IMR-90 (cell line): ENCODE results near the gene EIF5A. TPM values are rescaled to one million over a fixed set of nuclear protein-coding genes. Genes with fewer than 3 reads are reported as not detected.

Experiments
- ATAC-seq: fragments of 200-7000 bp; cut with Tn5 transposase; 2 replicates; pipeline ENCODE4 v1.9.1; 2020; ENCODE audit warnings: low read depth, mild to moderate bottlenecking, moderate library complexity
- BruUV-seq: library from RNA; stranded (reverse); fragments of 400-500 nt; replicated peaks from 2 replicates; lab custom pipeline; 2021; lab: Mats Ljungman, UMichigan
- CTCF ChIA-PET: fragments of 300-600 bp; formaldehyde crosslinking; extraction: SDS; loops from one replicate; lab custom pipeline; 2021; ENCODE audit warnings: antibody characterized with exemption; lab: Yijun Ruan, JAX
- POLR2A ChIA-PET: fragments of 300-600 bp; sonication (Branson Sonifier 250); formaldehyde crosslinking; loops from one replicate; lab custom pipeline; 2022; ENCODE audit warnings: antibody characterized with exemption; ENCODE audit not compliant: unreplicated experiment; lab: Charles Lee
- DNase-seq: peaks from one replicate; pipeline ENCODE4 v3.0.0; 2013
- H2AFZ ChIP-seq: replicated peaks from 2 replicates; pipeline ENCODE3; 2013; ENCODE audit warnings: low read length, mild to moderate bottlenecking; ENCODE audit not compliant: poor library complexity
- H2AK5ac ChIP-seq: 2 replicates; pipeline ENCODE4 v1.6.1; 2013; ENCODE audit warnings: low read depth, low read length, inconsistent platforms
- H2AK9ac ChIP-seq: replicated peaks from 2 replicates; pipeline ENCODE3; 2013; ENCODE audit warnings: mild to moderate bottlenecking, low read depth, low read length, moderate library complexity; ENCODE audit not compliant: poor library complexity
- H2BK120ac ChIP-seq: 2 replicates; pipeline ENCODE4 v1.6.1; 2013; ENCODE audit warnings: low read depth, low read length, inconsistent platforms
- H2BK15ac ChIP-seq: 3 replicates; pipeline ENCODE4 v1.6.1; 2013; ENCODE audit warnings: low read depth, low read length, inconsistent platforms
- H2BK20ac ChIP-seq: 2 replicates; pipeline ENCODE4 v1.6.1; 2013; ENCODE audit warnings: low read depth, mild to moderate bottlenecking, inconsistent platforms, low read length, moderate library complexity
- H2BK5ac ChIP-seq: 2 replicates; pipeline ENCODE4 v1.6.1; 2013; ENCODE audit warnings: mild to moderate bottlenecking, low read depth, low read length, inconsistent platforms; ENCODE audit not compliant: poor library complexity, severe bottlenecking
- H3K14ac ChIP-seq: replicated peaks from 2 replicates; pipeline ENCODE4 v1.6.1; 2013; ENCODE audit warnings: low read depth, low read length, inconsistent platforms
- H3K18ac ChIP-seq: 2 replicates; pipeline ENCODE4 v1.6.1; 2013; ENCODE audit warnings: low read depth, low read length, control low read depth
- H3K23ac ChIP-seq: 2 replicates; pipeline ENCODE4 v1.6.1; 2013; ENCODE audit warnings: low read depth, low read length, inconsistent platforms
- H3K27ac ChIP-seq: 2 replicates; pipeline ENCODE4 v1.5.1; 2013; ENCODE audit warnings: mild to moderate bottlenecking, control low read depth, low read length; ENCODE audit not compliant: insufficient read depth
- H3K27me3 ChIP-seq: 2 replicates; pipeline ENCODE4 v1.6.1; 2013; ENCODE audit warnings: low read length; ENCODE audit not compliant: control insufficient read depth, insufficient read depth
- H3K36me3 ChIP-seq: 2 replicates; pipeline ENCODE4 v1.6.1; 2013; ENCODE audit warnings: low read length, mixed read lengths; ENCODE audit not compliant: control insufficient read depth, insufficient read depth
- H3K4ac ChIP-seq: 2 replicates; pipeline ENCODE4 v1.6.1; 2013; ENCODE audit warnings: low read depth, low read length, inconsistent platforms
- H3K4me1 ChIP-seq: 2 replicates; pipeline ENCODE4 v1.6.1; 2013; ENCODE audit warnings: low read length, mixed read lengths; ENCODE audit not compliant: control insufficient read depth, insufficient read depth
- H3K4me2 ChIP-seq: 2 replicates; pipeline ENCODE4 v1.6.1; 2013; ENCODE audit warnings: low read depth, mild to moderate bottlenecking, control low read depth, low read length, moderate library complexity
- H3K4me3 ChIP-seq: 2 replicates; pipeline ENCODE4 v1.5.1; 2013; ENCODE audit warnings: low read depth, mild to moderate bottlenecking, control low read depth, low read length, moderate library complexity; ENCODE audit not compliant: insufficient read depth
- H3K56ac ChIP-seq: 2 replicates; pipeline ENCODE4 v1.6.1; 2013; ENCODE audit warnings: low read length, inconsistent platforms; ENCODE audit not compliant: insufficient read depth; ENCODE audit errors: extremely low read depth
- H3K79me1 ChIP-seq, 2 experiments: 2 replicates each; pipeline ENCODE4 v1.6.1; 2013; ENCODE audit warnings: low read length in 2 of 2, inconsistent platforms in 1 of 2, low read depth in 1 of 2
- H3K9ac ChIP-seq: 2 replicates; pipeline ENCODE4 v1.6.1; 2013; ENCODE audit warnings: low read depth, low read length, control low read depth
- H3K9me1 ChIP-seq: 2 replicates; pipeline ENCODE4 v1.6.1; 2013; ENCODE audit warnings: low read length, inconsistent platforms; ENCODE audit not compliant: insufficient read depth
- H3K9me3 ChIP-seq: 2 replicates; pipeline ENCODE4 v1.6.1; 2013; ENCODE audit warnings: low read length; ENCODE audit not compliant: control insufficient read depth, insufficient read depth
- H4K20me1 ChIP-seq: 2 replicates; pipeline ENCODE4 v1.6.1; 2013; ENCODE audit warnings: low read length, inconsistent platforms; ENCODE audit not compliant: insufficient read depth
- H4K5ac ChIP-seq: 2 replicates; pipeline ENCODE4 v1.6.1; 2013; ENCODE audit warnings: mild to moderate bottlenecking, low read depth, low read length, control low read depth
- H4K8ac ChIP-seq, 2 experiments: 2 replicates each; pipeline ENCODE4 v1.6.1; 2013; ENCODE audit warnings: low read depth in 2 of 2, low read length in 2 of 2, control low read depth in 1 of 2, inconsistent platforms in 1 of 2
- H4K91ac ChIP-seq: 2 replicates; pipeline ENCODE4 v1.6.1; 2013; ENCODE audit warnings: low read depth, low read length, inconsistent platforms; ENCODE audit not compliant: insufficient read depth
- BHLHE40 ChIP-seq: fragments of 150-350 bp; IDR thresholded peaks from 2 replicates; pipeline ENCODE4 v1.6.1; 2016; ENCODE audit warnings: mild to moderate bottlenecking, low read depth, low read length
- CEBPB ChIP-seq: IDR thresholded peaks from 2 replicates; pipeline ENCODE4 v1.6.1; 2012; ENCODE audit warnings: low read depth, low read length, improper control_type of control experiment
- CHD1 ChIP-seq: IDR thresholded peaks from 2 replicates; pipeline ENCODE4 v1.6.1; 2012; ENCODE audit warnings: low read depth, low read length, improper control_type of control experiment
- FOS ChIP-seq: fragments of 150-350 bp; IDR thresholded peaks from 2 replicates; pipeline ENCODE4 v1.6.1; 2016; ENCODE audit warnings: low read depth, low read length
- MAFK ChIP-seq: IDR thresholded peaks from 2 replicates; pipeline ENCODE4 v1.6.1; 2012; ENCODE audit warnings: low read depth, low read length, improper control_type of control experiment
- MAZ ChIP-seq: IDR thresholded peaks from 2 replicates; pipeline ENCODE4 v1.6.1; 2012; ENCODE audit warnings: low read depth, mild to moderate bottlenecking, low read length, improper control_type of control experiment, moderate library complexity, borderline replicate concordance
- MXI1 ChIP-seq: IDR thresholded peaks from 2 replicates; pipeline ENCODE4 v1.6.1; 2012; ENCODE audit warnings: low read depth, mild to moderate bottlenecking, low read length, moderate library complexity, borderline replicate concordance
- NFE2L2 ChIP-seq: fragments of 150-350 bp; IDR thresholded peaks from 2 replicates; pipeline ENCODE4 v1.6.1; 2016; ENCODE audit warnings: low read depth, mild to moderate bottlenecking, low read length
- RAD21 ChIP-seq: IDR thresholded peaks from 2 replicates; pipeline ENCODE4 v1.6.1; 2012; ENCODE audit warnings: low read length, improper control_type of control experiment
- RFX5 ChIP-seq: IDR thresholded peaks from 2 replicates; pipeline ENCODE4 v1.8.0; 2012; ENCODE audit warnings: low read depth, mild to moderate bottlenecking, low read length, moderate library complexity
- WGBS, 2 experiments: methylation state at CpG; one replicate each; pipeline versions ENCODE4 v1.1.5 to v1.1.7; 2013; ENCODE audit warnings: missing lambda C conversion rate in 2 of 2; ENCODE audit not compliant: insufficient read length in 1 of 2; ENCODE audit errors: extremely low coverage in 2 of 2; 5-methylcytosine and 5-hydroxymethylcytosine counted together
- dilution Hi-C: fragments of 300-500 bp; cut with HindIII; formaldehyde crosslinking; loops from one replicate; pipeline ENCODE4 v1.14.3; 2018; ENCODE audit warnings: low sequenced_read_pairs; ENCODE audit not compliant: unreplicated experiment
- in situ Hi-C: fragments of 300-500 bp; cut with MboI; formaldehyde crosslinking; loops from 3 replicates; pipeline ENCODE4 v1.14.3; 2019; ENCODE audit warnings: low sequenced_read_pairs, inconsistent platforms, mixed read lengths
- intact Hi-C: fragments of 100-400 bp; cut with micrococcal nuclease; formaldehyde crosslinking; loops from 2 replicates; pipeline ENCODE4 v1.10.0; 2022
- polyA plus RNA-seq, 3 experiments: library from polyadenylated mRNA; depleted of rRNA; stranded (reverse); fragments of >200 nt; gene quantifications; 2 replicates each; pipeline ENCODE4 v1.2.3, GENCODE V29; 2012; ENCODE audit warnings: low replicate concordance in 1 of 3
- total RNA-seq: library from RNA; depleted of rRNA; stranded (reverse); fragments of >200 nt; gene quantifications from 2 replicates; pipeline ENCODE4 v1.2.3, GENCODE V29; 2012
- TF ChIP-seq, protein P1 (sequence below): conservative IDR thresholded peaks from 2 replicates; pipeline ENCODE4 v1.5.1; 2012; ENCODE audit warnings: mild to moderate bottlenecking, low read depth, low read length, improper control_type of control experiment
- TF ChIP-seq, protein P2 (sequence below): fragments of 150-350 bp; IDR thresholded peaks from 2 replicates; pipeline ENCODE4 v1.6.1; 2016; ENCODE audit warnings: low read depth, mild to moderate bottlenecking, low read length, moderate library complexity, borderline replicate concordance
- TF ChIP-seq, protein P3 (sequence below): fragments of 150-350 bp; IDR thresholded peaks from 2 replicates; pipeline ENCODE4 v1.6.1; 2017; ENCODE audit warnings: mild to moderate bottlenecking, antibody characterized with exemption, low read length, low read depth

Gene EIF5A
- total and polyA plus RNA-seq, 2 of the 4 experiments (the other 2 are of a cell fraction): 782 to 883 TPM

DNA sequence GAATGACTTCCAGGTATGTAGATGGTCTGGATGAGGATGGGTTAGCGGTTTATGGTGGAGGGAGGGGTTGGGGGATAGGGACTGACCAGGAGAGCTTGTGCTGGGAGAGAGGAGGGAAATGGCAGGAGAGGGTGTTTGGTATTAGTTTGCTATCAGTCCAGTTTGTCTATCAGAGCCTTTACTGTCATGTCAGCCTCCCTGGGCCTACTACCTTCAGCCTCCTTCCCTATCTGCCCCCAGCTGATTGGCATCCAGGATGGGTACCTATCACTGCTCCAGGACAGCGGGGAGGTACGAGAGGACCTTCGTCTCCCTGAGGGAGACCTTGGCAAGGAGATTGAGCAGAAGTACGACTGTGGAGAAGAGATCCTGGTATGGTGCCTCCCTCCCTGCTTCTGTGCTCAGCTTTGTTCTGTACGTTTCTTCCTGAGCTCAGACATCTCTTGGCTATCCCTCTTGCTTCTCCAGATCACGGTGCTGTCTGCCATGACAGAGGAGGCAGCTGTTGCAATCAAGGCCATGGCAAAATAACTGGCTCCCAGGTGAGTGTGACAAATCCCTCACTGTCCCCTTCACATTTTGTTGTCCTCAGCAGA is 3.8 kb downstream of the EIF5A start:
- BruUV-seq: no TSS peak
- H3K9me3 ChIP-seq: no peaks in the 10 kb centered on the region
- no peak overlapping the region for H3K18ac ChIP-seq
- no peak overlapping the region for H3K4me3 ChIP-seq
- H2AK9ac ChIP-seq: no peak overlapping the region
- no peak overlapping the region for H3K14ac ChIP-seq
- H3K23ac ChIP-seq: no peak overlapping the region
- ATAC-seq: no peak
- H2BK20ac ChIP-seq: no peak overlapping the region
- TF ChIP-seq FOS (no peak), NFE2L2 (no peak), RFX5 (no peak), CEBPB (no peak), CHD1 (no peak), MAFK (no peak), BHLHE40 (no peak), MXI1 (no peak), RAD21 (no peak), MAZ (no peak)
- TF ChIP-seq, protein P1, sequence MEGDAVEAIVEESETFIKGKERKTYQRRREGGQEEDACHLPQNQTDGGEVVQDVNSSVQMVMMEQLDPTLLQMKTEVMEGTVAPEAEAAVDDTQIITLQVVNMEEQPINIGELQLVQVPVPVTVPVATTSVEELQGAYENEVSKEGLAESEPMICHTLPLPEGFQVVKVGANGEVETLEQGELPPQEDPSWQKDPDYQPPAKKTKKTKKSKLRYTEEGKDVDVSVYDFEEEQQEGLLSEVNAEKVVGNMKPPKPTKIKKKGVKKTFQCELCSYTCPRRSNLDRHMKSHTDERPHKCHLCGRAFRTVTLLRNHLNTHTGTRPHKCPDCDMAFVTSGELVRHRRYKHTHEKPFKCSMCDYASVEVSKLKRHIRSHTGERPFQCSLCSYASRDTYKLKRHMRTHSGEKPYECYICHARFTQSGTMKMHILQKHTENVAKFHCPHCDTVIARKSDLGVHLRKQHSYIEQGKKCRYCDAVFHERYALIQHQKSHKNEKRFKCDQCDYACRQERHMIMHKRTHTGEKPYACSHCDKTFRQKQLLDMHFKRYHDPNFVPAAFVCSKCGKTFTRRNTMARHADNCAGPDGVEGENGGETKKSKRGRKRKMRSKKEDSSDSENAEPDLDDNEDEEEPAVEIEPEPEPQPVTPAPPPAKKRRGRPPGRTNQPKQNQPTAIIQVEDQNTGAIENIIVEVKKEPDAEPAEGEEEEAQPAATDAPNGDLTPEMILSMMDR: no peak
- TF ChIP-seq, protein P2, sequence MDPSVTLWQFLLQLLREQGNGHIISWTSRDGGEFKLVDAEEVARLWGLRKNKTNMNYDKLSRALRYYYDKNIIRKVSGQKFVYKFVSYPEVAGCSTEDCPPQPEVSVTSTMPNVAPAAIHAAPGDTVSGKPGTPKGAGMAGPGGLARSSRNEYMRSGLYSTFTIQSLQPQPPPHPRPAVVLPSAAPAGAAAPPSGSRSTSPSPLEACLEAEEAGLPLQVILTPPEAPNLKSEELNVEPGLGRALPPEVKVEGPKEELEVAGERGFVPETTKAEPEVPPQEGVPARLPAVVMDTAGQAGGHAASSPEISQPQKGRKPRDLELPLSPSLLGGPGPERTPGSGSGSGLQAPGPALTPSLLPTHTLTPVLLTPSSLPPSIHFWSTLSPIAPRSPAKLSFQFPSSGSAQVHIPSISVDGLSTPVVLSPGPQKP: no peak
- TF ChIP-seq, protein P3, sequence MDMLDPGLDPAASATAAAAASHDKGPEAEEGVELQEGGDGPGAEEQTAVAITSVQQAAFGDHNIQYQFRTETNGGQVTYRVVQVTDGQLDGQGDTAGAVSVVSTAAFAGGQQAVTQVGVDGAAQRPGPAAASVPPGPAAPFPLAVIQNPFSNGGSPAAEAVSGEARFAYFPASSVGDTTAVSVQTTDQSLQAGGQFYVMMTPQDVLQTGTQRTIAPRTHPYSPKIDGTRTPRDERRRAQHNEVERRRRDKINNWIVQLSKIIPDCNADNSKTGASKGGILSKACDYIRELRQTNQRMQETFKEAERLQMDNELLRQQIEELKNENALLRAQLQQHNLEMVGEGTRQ: no peak
- no peak for DNase-seq
- H2BK5ac ChIP-seq: no peak overlapping the region
- H3K27ac ChIP-seq: no peak overlapping the region
- no peak overlapping the region for H2AK5ac ChIP-seq
- POLR2A ChIA-PET: no interaction called here
- H4K91ac ChIP-seq: no peak overlapping the region
- no peaks in the 10 kb centered on the region for H3K27me3 ChIP-seq
- no peak overlapping the region for H2BK15ac ChIP-seq
- H4K8ac ChIP-seq: no peak overlapping the region
- no peak overlapping the region for H3K4ac ChIP-seq
- peaks cover 65% of the 10 kb centered on the region for H4K20me1 ChIP-seq
- no peak overlapping the region for H3K4me2 ChIP-seq
- H3K4me1 ChIP-seq: peaks cover 7% of the 10 kb centered on the region
- 81% methylated on average over 5 of the region's 7 CpGs; no CpG with 5 or more reads in 1 of the 2 experiments for WGBS, 2 experiments
- dilution Hi-C loops (no loop called here), in situ Hi-C loops (no loop called here), intact Hi-C loops (no loop called here)
- no peak overlapping the region for H2BK120ac ChIP-seq
- peaks cover 16% of the 10 kb centered on the region for H3K9me1 ChIP-seq
- CTCF ChIA-PET: no interaction called here
- H3K9ac ChIP-seq: no peak overlapping the region
- H2AFZ ChIP-seq: no peak overlapping the region
- peaks cover 39% of the 10 kb centered on the region for H3K36me3 ChIP-seq
- H3K56ac ChIP-seq: no peak overlapping the region
- H3K79me1 ChIP-seq: peaks cover 25 to 66% of the 10 kb centered on the region in 2 experiments
- no peak overlapping the region for H4K5ac ChIP-seq
